Glomerular endothelial cell (primary cell): Measurements from ENCODE around the gene CCDC144A. TPM values are rescaled to one million over a fixed set of nuclear protein-coding genes. Genes with fewer than 3 reads are reported as not detected.
"Not testable (repeated sequence)": the region's sequence is repeated elsewhere in the genome, so short reads cannot be mapped to it uniquely, and the experiment has no call there.

Experiments
- DNase-seq: peaks from one replicate; pipeline ENCODE4 v3.0.0-alpha.2; 2011; ENCODE audit warnings: low read depth, low spot score; ENCODE audit errors: extremely low read depth
- total RNA-seq: library from RNA; depleted of rRNA; stranded (reverse); fragments of >200 nt; gene quantifications from 2 replicates; pipeline ENCODE4 v1.2.3, GENCODE V29; 2015

The CCDC144A gene
- total RNA-seq, 1 donor from 2014 or later = 3.0 TPM

DNA sequence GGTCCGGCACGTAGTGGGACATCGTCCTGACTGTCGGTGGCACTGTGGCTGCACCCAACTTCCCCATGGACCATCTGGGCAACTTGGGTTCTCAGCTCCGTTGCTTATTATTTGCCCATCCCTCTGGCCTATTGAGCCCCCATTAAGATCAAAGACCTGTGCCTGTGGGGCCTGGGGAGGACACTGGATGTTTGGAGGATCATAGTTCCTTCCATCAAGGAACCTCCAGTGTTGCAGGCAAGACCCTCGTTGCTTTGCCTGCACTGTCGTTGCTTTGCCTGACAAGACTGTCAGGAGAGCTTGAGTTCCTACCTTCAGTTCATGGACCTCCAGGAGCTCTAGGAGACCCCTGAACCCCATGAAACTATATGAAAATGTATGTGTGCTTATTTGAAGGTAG, 127.2 kb downstream of the CCDC144A start:
- no peak for DNase-seq

DNA sequence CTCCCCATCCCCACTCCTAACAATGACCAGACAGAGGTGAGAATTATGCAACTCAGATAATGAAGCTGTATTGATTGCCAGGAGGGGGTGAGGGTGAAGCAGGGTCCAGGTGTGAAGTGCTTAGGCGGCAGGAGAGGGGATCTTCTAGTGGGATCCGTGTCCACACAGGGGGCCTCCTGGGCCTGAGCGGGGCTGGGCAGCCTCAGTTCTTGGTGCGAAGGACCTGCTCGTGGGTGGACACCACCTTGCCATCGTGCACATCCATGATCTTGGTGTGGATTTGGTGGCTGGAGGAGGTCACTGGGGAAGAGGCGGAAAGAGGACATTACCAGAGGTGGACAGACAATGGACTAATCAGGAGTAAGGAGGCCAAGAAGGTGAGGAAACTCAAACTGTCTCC, 127.9 kb downstream of the CCDC144A start:
- not testable (repeated sequence) for DNase-seq

DNA sequence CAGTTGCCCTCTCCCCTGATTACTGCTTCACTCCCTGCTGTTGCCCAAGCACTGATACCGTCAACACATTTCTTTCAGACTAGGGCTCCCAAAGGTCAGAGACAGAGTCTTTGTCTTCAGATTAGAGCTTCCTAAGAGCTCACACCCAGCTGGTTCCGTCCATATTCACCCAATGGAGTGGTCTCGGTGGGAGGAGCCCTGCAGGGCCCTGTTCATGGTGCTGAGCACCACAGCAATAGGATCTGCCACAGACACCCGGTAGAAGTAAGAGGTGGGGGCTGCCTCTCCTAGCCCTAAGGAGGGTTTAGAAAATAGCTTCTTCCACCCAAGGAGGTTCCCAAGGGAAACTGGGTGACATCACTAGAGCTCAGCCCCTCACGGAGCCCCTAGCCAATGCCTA, 128.3 kb downstream of the CCDC144A start:
- DNase-seq = no peak

DNA sequence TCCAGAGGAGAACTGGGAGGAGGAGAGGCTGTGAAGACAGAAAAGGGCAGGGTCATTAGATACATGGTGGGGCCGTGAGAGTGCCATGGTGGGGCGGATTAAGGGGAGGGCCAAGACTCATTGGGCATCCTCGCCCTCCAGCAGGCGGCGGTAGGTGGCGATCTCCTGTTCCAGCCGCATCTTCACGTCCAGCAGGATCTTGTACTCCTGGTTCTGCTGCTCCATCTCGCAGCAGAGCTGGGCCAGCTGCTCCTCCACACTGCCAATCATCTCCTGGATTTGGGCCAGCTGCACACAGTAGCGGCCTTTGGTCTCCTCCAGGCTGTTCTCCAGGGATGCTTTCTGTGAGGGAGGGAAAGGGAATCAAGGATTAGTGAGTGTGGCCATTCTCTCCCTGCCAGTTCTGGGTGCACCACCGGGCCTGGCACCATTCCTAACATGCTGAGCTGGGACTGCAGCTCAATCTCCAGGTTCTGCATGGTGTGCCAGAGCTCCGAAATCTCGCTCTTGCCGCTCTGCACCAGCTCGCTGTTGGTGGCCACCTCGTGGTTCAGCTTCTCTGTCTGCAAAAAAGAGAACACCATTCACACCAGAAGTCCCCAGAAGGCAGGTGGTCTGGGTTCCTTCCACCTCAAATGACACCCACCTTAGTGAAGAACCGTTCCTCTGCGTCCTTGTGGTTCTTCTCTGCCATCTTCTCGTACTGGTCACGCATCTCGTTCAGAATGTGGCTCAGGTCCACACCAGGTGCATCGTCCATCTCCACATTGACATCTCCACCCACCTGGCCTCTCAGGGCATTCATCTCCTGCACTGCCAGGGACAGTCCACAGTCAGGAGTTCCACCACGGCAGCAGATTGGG, 129.0 kb downstream of the CCDC144A start:
- no peak for DNase-seq

DNA sequence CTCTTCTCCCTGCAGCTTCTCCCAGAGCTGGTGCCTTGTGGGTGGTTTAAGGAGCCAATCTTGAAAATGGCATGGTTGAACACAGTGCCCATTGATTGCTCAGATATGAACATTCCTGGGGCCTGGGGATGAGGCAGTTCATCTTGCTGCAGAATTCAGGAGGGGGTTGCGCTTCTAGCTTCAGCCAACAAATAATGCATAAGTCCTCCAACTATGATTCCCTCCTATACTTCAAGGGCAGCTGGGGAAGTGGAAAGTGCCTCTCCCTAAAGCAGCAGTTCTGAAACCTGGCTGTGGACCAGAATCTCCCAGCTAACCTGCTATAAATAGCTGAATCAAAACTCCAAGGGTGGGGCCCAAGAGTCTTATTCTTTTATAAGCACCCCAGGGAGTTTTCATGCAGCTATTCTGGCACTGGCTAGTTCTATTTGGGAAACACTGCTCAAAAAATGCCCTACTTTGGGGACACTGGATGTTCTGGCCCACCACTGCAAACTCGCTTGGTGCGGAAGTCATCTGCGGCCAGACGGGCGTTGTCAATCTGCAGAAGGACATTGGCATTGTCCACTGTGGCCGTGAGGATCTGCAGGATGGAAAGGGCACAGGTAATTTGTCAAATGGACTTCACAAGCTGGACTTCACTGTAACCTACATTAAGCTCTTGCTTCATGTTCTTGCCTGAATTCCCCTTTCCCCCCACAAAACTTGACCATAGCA, 130.3 kb downstream of the CCDC144A start:
- DNase-seq = no peak

DNA sequence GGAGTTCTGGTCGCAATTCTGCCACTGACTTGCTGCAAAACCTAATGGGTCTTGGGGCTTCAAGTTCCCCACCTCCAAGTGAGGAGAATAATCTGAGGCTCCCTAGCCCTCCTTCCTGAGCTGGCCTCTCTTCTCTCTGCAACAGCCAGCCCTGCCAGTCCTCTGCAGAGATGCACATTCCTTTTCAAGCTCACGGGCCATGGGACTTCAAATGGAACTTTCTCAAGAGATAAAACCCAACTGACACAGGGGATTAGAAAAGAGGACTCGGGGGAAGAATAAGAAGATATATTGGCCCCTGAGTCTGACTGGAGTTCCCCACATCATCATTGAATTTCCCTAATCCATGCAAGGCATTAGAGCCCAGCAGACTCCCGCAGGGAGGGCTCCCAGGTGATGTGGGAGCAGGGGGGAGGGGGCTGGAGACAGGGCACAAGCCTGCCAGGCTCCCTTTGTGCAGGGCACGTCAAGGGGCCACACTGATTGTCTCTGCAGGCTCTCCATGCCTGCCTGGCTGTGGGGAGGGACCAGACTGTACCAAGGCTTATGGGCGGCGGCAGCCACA, 131.0 kb downstream of the CCDC144A start:
- no peak for DNase-seq

DNA sequence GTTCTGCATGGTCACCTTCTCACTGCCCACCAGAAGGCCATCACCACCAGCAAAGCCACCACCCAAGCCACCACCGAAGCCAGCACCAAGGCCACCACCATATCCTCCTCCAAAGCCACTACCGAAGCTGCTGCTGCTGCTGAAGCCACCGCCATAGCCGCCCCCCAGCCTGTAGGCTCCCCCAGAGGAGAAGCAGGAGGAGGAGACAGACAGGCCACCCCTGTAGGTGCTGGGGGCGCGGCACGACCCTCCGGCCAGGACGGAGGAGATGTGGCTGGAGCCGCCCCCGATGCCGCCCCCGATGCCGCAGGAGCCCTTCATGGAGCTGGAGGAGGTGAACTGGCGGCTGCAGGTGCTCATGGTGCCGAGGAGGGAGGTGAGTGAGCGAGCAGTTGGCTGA, 132.1 kb downstream of the CCDC144A start:
- DNase-seq = not testable (repeated sequence)

DNA sequence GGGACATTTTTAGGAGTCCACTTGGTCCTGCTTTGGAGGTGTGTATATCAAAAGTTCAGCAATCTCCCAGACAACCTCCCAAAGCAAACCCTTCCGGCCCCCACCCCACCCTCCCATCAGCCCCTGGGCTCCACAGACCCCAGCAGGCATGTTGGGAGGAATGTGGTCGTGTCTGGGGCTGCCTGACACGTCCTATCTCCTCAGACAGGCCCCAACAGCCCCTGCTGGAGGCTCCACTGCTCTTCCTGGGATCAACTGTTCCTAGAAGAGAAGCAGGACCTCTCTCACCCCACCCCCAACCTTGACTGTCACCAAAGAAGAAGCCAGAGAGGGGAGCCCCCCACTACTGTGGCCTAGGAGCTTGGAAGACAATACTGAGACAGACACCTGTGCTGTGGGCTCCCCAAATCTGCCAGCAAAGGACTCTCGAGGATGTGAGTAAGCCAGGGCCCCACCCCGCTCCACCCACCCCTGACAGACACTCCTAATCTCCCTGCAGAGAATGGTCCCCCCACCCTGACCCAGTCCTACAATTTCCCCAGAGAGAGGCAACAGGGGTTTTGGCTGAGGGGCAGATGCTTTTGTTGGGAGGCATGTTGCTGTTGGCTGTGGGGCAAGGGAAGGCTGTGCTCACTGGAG, 133.8 kb downstream of the CCDC144A start:
- DNase-seq = not testable (repeated sequence)

Other genes starting within 250 kb of the CCDC144A start
- gene LRRC75A, start 198.0 kb upstream of the CCDC144A start, total RNA-seq = 0.88 and 1.2 TPM in 2 replicates
- 3.2 and 4.3 TPM in 2 replicates for gene ZNF287, start 121.0 kb upstream of the CCDC144A start, total RNA-seq
- 3.6 and 3.9 TPM in 2 replicates for gene ZNF624, start 36.4 kb upstream of the CCDC144A start, total RNA-seq